IMR-90 (cell line): Measurements from ENCODE around the gene POLD3. TPM values are rescaled to one million over a fixed set of nuclear protein-coding genes. Genes with fewer than 3 reads are reported as not detected.

ENCODE experiments used
- ATAC-seq: fragments of 200-7000 bp; cut with Tn5 transposase; 2 replicates; pipeline ENCODE4 v1.9.1; 2020; ENCODE audit warnings: low read depth, mild to moderate bottlenecking, moderate library complexity
- BruUV-seq: library from RNA; stranded (reverse); fragments of 400-500 nt; replicated peaks from 2 replicates; lab custom pipeline; 2021; lab: Mats Ljungman, UMichigan
- CTCF ChIA-PET: fragments of 300-600 bp; formaldehyde crosslinking; extraction: SDS; loops from one replicate; lab custom pipeline; 2021; ENCODE audit warnings: antibody characterized with exemption; lab: Yijun Ruan, JAX
- POLR2A ChIA-PET: fragments of 300-600 bp; sonication (Branson Sonifier 250); formaldehyde crosslinking; loops from one replicate; lab custom pipeline; 2022; ENCODE audit warnings: antibody characterized with exemption; ENCODE audit not compliant: unreplicated experiment; lab: Charles Lee
- DNase-seq: peaks from one replicate; pipeline ENCODE4 v3.0.0; 2013
- H2AFZ ChIP-seq: replicated peaks from 2 replicates; pipeline ENCODE3; 2013; ENCODE audit warnings: low read length, mild to moderate bottlenecking; ENCODE audit not compliant: poor library complexity
- H2AK5ac ChIP-seq: 2 replicates; pipeline ENCODE4 v1.6.1; 2013; ENCODE audit warnings: low read depth, low read length, inconsistent platforms
- H2AK9ac ChIP-seq: replicated peaks from 2 replicates; pipeline ENCODE3; 2013; ENCODE audit warnings: mild to moderate bottlenecking, low read depth, low read length, moderate library complexity; ENCODE audit not compliant: poor library complexity
- H2BK120ac ChIP-seq: 2 replicates; pipeline ENCODE4 v1.6.1; 2013; ENCODE audit warnings: low read depth, low read length, inconsistent platforms
- H2BK15ac ChIP-seq: 3 replicates; pipeline ENCODE4 v1.6.1; 2013; ENCODE audit warnings: low read depth, low read length, inconsistent platforms
- H2BK20ac ChIP-seq: 2 replicates; pipeline ENCODE4 v1.6.1; 2013; ENCODE audit warnings: low read depth, mild to moderate bottlenecking, inconsistent platforms, low read length, moderate library complexity
- H2BK5ac ChIP-seq: 2 replicates; pipeline ENCODE4 v1.6.1; 2013; ENCODE audit warnings: mild to moderate bottlenecking, low read depth, low read length, inconsistent platforms; ENCODE audit not compliant: poor library complexity, severe bottlenecking
- H3K14ac ChIP-seq: replicated peaks from 2 replicates; pipeline ENCODE4 v1.6.1; 2013; ENCODE audit warnings: low read depth, low read length, inconsistent platforms
- H3K18ac ChIP-seq: 2 replicates; pipeline ENCODE4 v1.6.1; 2013; ENCODE audit warnings: low read depth, low read length, control low read depth
- H3K23ac ChIP-seq: 2 replicates; pipeline ENCODE4 v1.6.1; 2013; ENCODE audit warnings: low read depth, low read length, inconsistent platforms
- H3K27ac ChIP-seq: 2 replicates; pipeline ENCODE4 v1.5.1; 2013; ENCODE audit warnings: mild to moderate bottlenecking, control low read depth, low read length; ENCODE audit not compliant: insufficient read depth
- H3K27me3 ChIP-seq: 2 replicates; pipeline ENCODE4 v1.6.1; 2013; ENCODE audit warnings: low read length; ENCODE audit not compliant: control insufficient read depth, insufficient read depth
- H3K36me3 ChIP-seq: 2 replicates; pipeline ENCODE4 v1.6.1; 2013; ENCODE audit warnings: low read length, mixed read lengths; ENCODE audit not compliant: control insufficient read depth, insufficient read depth
- H3K4ac ChIP-seq: 2 replicates; pipeline ENCODE4 v1.6.1; 2013; ENCODE audit warnings: low read depth, low read length, inconsistent platforms
- H3K4me1 ChIP-seq: 2 replicates; pipeline ENCODE4 v1.6.1; 2013; ENCODE audit warnings: low read length, mixed read lengths; ENCODE audit not compliant: control insufficient read depth, insufficient read depth
- H3K4me2 ChIP-seq: 2 replicates; pipeline ENCODE4 v1.6.1; 2013; ENCODE audit warnings: low read depth, mild to moderate bottlenecking, control low read depth, low read length, moderate library complexity
- H3K4me3 ChIP-seq: 2 replicates; pipeline ENCODE4 v1.5.1; 2013; ENCODE audit warnings: low read depth, mild to moderate bottlenecking, control low read depth, low read length, moderate library complexity; ENCODE audit not compliant: insufficient read depth
- H3K56ac ChIP-seq: 2 replicates; pipeline ENCODE4 v1.6.1; 2013; ENCODE audit warnings: low read length, inconsistent platforms; ENCODE audit not compliant: insufficient read depth; ENCODE audit errors: extremely low read depth
- H3K79me1 ChIP-seq, 2 experiments: 2 replicates each; pipeline ENCODE4 v1.6.1; 2013; ENCODE audit warnings: low read length in 2 of 2, inconsistent platforms in 1 of 2, low read depth in 1 of 2
- H3K9ac ChIP-seq: 2 replicates; pipeline ENCODE4 v1.6.1; 2013; ENCODE audit warnings: low read depth, low read length, control low read depth
- H3K9me1 ChIP-seq: 2 replicates; pipeline ENCODE4 v1.6.1; 2013; ENCODE audit warnings: low read length, inconsistent platforms; ENCODE audit not compliant: insufficient read depth
- H3K9me3 ChIP-seq: 2 replicates; pipeline ENCODE4 v1.6.1; 2013; ENCODE audit warnings: low read length; ENCODE audit not compliant: control insufficient read depth, insufficient read depth
- H4K20me1 ChIP-seq: 2 replicates; pipeline ENCODE4 v1.6.1; 2013; ENCODE audit warnings: low read length, inconsistent platforms; ENCODE audit not compliant: insufficient read depth
- H4K5ac ChIP-seq: 2 replicates; pipeline ENCODE4 v1.6.1; 2013; ENCODE audit warnings: mild to moderate bottlenecking, low read depth, low read length, control low read depth
- H4K8ac ChIP-seq, 2 experiments: 2 replicates each; pipeline ENCODE4 v1.6.1; 2013; ENCODE audit warnings: low read depth in 2 of 2, low read length in 2 of 2, control low read depth in 1 of 2, inconsistent platforms in 1 of 2
- H4K91ac ChIP-seq: 2 replicates; pipeline ENCODE4 v1.6.1; 2013; ENCODE audit warnings: low read depth, low read length, inconsistent platforms; ENCODE audit not compliant: insufficient read depth
- BHLHE40 ChIP-seq: fragments of 150-350 bp; IDR thresholded peaks from 2 replicates; pipeline ENCODE4 v1.6.1; 2016; ENCODE audit warnings: mild to moderate bottlenecking, low read depth, low read length
- CEBPB ChIP-seq: IDR thresholded peaks from 2 replicates; pipeline ENCODE4 v1.6.1; 2012; ENCODE audit warnings: low read depth, low read length, improper control_type of control experiment
- CHD1 ChIP-seq: IDR thresholded peaks from 2 replicates; pipeline ENCODE4 v1.6.1; 2012; ENCODE audit warnings: low read depth, low read length, improper control_type of control experiment
- ELK1 ChIP-seq: fragments of 150-350 bp; IDR thresholded peaks from 2 replicates; pipeline ENCODE4 v1.6.1; 2016; ENCODE audit warnings: low read depth, mild to moderate bottlenecking, low read length, moderate library complexity, borderline replicate concordance
- FOS ChIP-seq: fragments of 150-350 bp; IDR thresholded peaks from 2 replicates; pipeline ENCODE4 v1.6.1; 2016; ENCODE audit warnings: low read depth, low read length
- MAFK ChIP-seq: IDR thresholded peaks from 2 replicates; pipeline ENCODE4 v1.6.1; 2012; ENCODE audit warnings: low read depth, low read length, improper control_type of control experiment
- MAZ ChIP-seq: IDR thresholded peaks from 2 replicates; pipeline ENCODE4 v1.6.1; 2012; ENCODE audit warnings: low read depth, mild to moderate bottlenecking, low read length, improper control_type of control experiment, moderate library complexity, borderline replicate concordance
- MXI1 ChIP-seq: IDR thresholded peaks from 2 replicates; pipeline ENCODE4 v1.6.1; 2012; ENCODE audit warnings: low read depth, mild to moderate bottlenecking, low read length, moderate library complexity, borderline replicate concordance
- NFE2L2 ChIP-seq: fragments of 150-350 bp; IDR thresholded peaks from 2 replicates; pipeline ENCODE4 v1.6.1; 2016; ENCODE audit warnings: low read depth, mild to moderate bottlenecking, low read length
- POLR2A ChIP-seq: IDR thresholded peaks from 2 replicates; pipeline ENCODE4 v1.6.1; 2012; ENCODE audit warnings: mild to moderate bottlenecking, low read depth, low read length
- RAD21 ChIP-seq: IDR thresholded peaks from 2 replicates; pipeline ENCODE4 v1.6.1; 2012; ENCODE audit warnings: low read length, improper control_type of control experiment
- RCOR1 ChIP-seq: IDR thresholded peaks from 2 replicates; pipeline ENCODE4 v1.6.1; 2012; ENCODE audit warnings: mild to moderate bottlenecking, low read length, improper control_type of control experiment; ENCODE audit not compliant: insufficient replicate concordance
- RFX5 ChIP-seq: IDR thresholded peaks from 2 replicates; pipeline ENCODE4 v1.8.0; 2012; ENCODE audit warnings: low read depth, mild to moderate bottlenecking, low read length, moderate library complexity
- SMC3 ChIP-seq: fragments of 150-350 bp; IDR thresholded peaks from 2 replicates; pipeline ENCODE4 v1.6.1; 2016; ENCODE audit warnings: low read depth, mild to moderate bottlenecking, antibody characterized with exemption, low read length, moderate library complexity
- USF2 ChIP-seq: fragments of 150-350 bp; IDR thresholded peaks from 2 replicates; pipeline ENCODE4 v1.6.1; 2017; ENCODE audit warnings: mild to moderate bottlenecking, antibody characterized with exemption, low read length, low read depth
- WGBS, 2 experiments: methylation state at CpG; one replicate each; pipeline versions ENCODE4 v1.1.5 to v1.1.7; 2013; ENCODE audit warnings: missing lambda C conversion rate in 2 of 2; ENCODE audit not compliant: insufficient read length in 1 of 2; ENCODE audit errors: extremely low coverage in 2 of 2; 5-methylcytosine and 5-hydroxymethylcytosine counted together
- dilution Hi-C: fragments of 300-500 bp; cut with HindIII; formaldehyde crosslinking; loops from one replicate; pipeline ENCODE4 v1.14.3; 2018; ENCODE audit warnings: low sequenced_read_pairs; ENCODE audit not compliant: unreplicated experiment
- in situ Hi-C: fragments of 300-500 bp; cut with MboI; formaldehyde crosslinking; loops from 3 replicates; pipeline ENCODE4 v1.14.3; 2019; ENCODE audit warnings: low sequenced_read_pairs, inconsistent platforms, mixed read lengths
- intact Hi-C: fragments of 100-400 bp; cut with micrococcal nuclease; formaldehyde crosslinking; loops from 2 replicates; pipeline ENCODE4 v1.10.0; 2022
- polyA plus RNA-seq, 3 experiments: library from polyadenylated mRNA; depleted of rRNA; stranded (reverse); fragments of >200 nt; gene quantifications; 2 replicates each; pipeline ENCODE4 v1.2.3, GENCODE V29; 2012; ENCODE audit warnings: low replicate concordance in 1 of 3
- total RNA-seq: library from RNA; depleted of rRNA; stranded (reverse); fragments of >200 nt; gene quantifications from 2 replicates; pipeline ENCODE4 v1.2.3, GENCODE V29; 2012
- TF ChIP-seq, protein P1 (sequence below): conservative IDR thresholded peaks from 2 replicates; pipeline ENCODE4 v1.5.1; 2012; ENCODE audit warnings: mild to moderate bottlenecking, low read depth, low read length, improper control_type of control experiment

POLD3 gene
- total and polyA plus RNA-seq, 2 of the 4 experiments (the other 2 are of a cell fraction), result 9.1 to 9.2 TPM

DNA sequence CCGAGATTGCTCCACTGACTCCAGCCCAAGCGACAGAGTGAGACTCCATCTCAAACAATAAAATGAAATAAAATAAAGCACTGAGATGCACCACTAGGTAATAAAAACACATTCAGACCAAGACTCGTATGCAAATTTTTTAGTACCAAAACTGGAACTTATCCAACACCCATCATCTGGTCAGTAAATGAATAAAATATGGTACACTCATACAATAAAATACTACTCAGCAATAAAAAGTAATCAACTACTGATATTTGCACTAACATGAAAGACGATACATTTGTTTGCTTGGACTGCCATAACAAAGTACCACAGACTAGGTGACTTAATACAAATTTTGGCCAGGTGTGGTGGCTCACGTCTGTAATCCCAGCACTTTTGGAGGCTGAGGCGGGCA, 17.8 kb upstream of the POLD3 start:
- H2BK15ac ChIP-seq, result no peak overlapping the region
- DNase-seq (no peak), ATAC-seq (no peak)
- no peak overlapping the region for H3K27ac ChIP-seq
- no peaks in the 10 kb centered on the region for H3K9me1 ChIP-seq
- no peak overlapping the region for H2AK5ac ChIP-seq
- H2BK20ac ChIP-seq, result no peak overlapping the region
- H3K27me3 ChIP-seq, result peaks cover 13% of the 10 kb centered on the region
- no peak overlapping the region for H3K9ac ChIP-seq
- no peak overlapping the region for H4K8ac ChIP-seq
- no peak overlapping the region for H2AK9ac ChIP-seq
- no peak overlapping the region for H3K56ac ChIP-seq
- H2AFZ ChIP-seq, result no peak overlapping the region
- dilution Hi-C loops, result no loop called here
- H3K4me1 ChIP-seq, result no peaks in the 10 kb centered on the region; the same call in 1 of the 2 replicates
- H3K23ac ChIP-seq, result no peak overlapping the region
- H3K18ac ChIP-seq, result no peak overlapping the region
- no TSS peak for BruUV-seq
- H4K91ac ChIP-seq, result no peak overlapping the region
- no peak overlapping the region for H4K5ac ChIP-seq
- TF ChIP-seq SMC3 (no peak), FOS (no peak), MAZ (no peak), NFE2L2 (no peak), RFX5 (no peak), MAFK (no peak), RCOR1 (no peak), CHD1 (no peak), USF2 (no peak), RAD21 (no peak), ELK1 (no peak), MXI1 (no peak), CEBPB (no peak), BHLHE40 (no peak), POLR2A (no peak)
- TF ChIP-seq, protein P1, sequence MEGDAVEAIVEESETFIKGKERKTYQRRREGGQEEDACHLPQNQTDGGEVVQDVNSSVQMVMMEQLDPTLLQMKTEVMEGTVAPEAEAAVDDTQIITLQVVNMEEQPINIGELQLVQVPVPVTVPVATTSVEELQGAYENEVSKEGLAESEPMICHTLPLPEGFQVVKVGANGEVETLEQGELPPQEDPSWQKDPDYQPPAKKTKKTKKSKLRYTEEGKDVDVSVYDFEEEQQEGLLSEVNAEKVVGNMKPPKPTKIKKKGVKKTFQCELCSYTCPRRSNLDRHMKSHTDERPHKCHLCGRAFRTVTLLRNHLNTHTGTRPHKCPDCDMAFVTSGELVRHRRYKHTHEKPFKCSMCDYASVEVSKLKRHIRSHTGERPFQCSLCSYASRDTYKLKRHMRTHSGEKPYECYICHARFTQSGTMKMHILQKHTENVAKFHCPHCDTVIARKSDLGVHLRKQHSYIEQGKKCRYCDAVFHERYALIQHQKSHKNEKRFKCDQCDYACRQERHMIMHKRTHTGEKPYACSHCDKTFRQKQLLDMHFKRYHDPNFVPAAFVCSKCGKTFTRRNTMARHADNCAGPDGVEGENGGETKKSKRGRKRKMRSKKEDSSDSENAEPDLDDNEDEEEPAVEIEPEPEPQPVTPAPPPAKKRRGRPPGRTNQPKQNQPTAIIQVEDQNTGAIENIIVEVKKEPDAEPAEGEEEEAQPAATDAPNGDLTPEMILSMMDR, result no peak
- ChIA-PET POLR2A (no interaction called here), CTCF (interaction anchor here (0.6 kb wide), 1 partner anchor 99 kb away, joined by 3 read pairs; no protein-coding TSS in a partner anchor)
- H3K36me3 ChIP-seq, result no peaks in the 10 kb centered on the region
- H3K9me3 ChIP-seq, result no peaks in the 10 kb centered on the region
- no peak overlapping the region for H2BK5ac ChIP-seq
- H3K79me1 ChIP-seq, result no peaks in the 10 kb centered on the region
- no peak overlapping the region for H3K4me3 ChIP-seq
- no peaks in the 10 kb centered on the region for H4K20me1 ChIP-seq
- 60% methylated on average over 1 of the region's 6 CpGs; no CpG with 5 or more reads in 1 of the 2 experiments for WGBS, 2 experiments
- H3K4me2 ChIP-seq, result no peak overlapping the region
- in situ Hi-C loops, result loop anchor here (5.0 kb wide), 2 partner anchors 122 to 317 kb away; no protein-coding TSS in a partner anchor
- no peak overlapping the region for H3K4ac ChIP-seq
- H3K14ac ChIP-seq, result no peak overlapping the region
- intact Hi-C loops, result loop anchor here (5.0 kb wide), 1 partner anchor 317 kb away; no protein-coding TSS in a partner anchor
- H2BK120ac ChIP-seq, result no peak overlapping the region
